ENCODE results near the gene DOCK3. TPM values are rescaled to one million over a fixed set of nuclear protein-coding genes. Genes with fewer than 3 reads are reported as not detected.
A peak's percentile ranks its signal among the peaks of the same experiment; 100 is the strongest.

The DOCK3 gene
- total RNA-seq, 1 experiment from 2014 or later: 0.04 TPM

- Histone ChIP-seq H3K79me2 (ENCODE audit: low read length) (peaks cover 55% of the 10 kb centered on the region), H3K9ac (ENCODE audit: low read length) (peak overlapping the region; percentile 68), H3K4me3 (ENCODE audit: low read length) (peak overlapping the region; percentile 14; the same call in 1 of the 2 replicates), H4K20me1 (ENCODE audit: insufficient read depth, low read depth, low read length) (peaks cover 23% of the 10 kb centered on the region), H3K27ac (ENCODE audit: low read length) (no peak overlapping the region), H3K36me3 (ENCODE audit: insufficient read depth, low read length) (peaks cover 24% of the 10 kb centered on the region; the same call in 1 of the 2 replicates), H3K27me3 (ENCODE audit: low read length) (no peaks in the 10 kb centered on the region), H3K9me2 (replicated peaks; ENCODE audit: insufficient read depth, low read length) (no peaks in the 10 kb centered on the region), H3K4me2 (ENCODE audit: low read depth, low read length, poor library complexity, severe bottlenecking) (peak overlapping the region; percentile 57), H3K4me1 (ENCODE audit: low read length) (peaks cover 67% of the 10 kb centered on the region), H3K9me3 (ENCODE audit: low read length) (no peaks in the 10 kb centered on the region), H2AFZ (ENCODE audit: low read length) (no peak overlapping the region)
- peak; percentile 85 for DNase-seq
These were observed 714.9 kb downstream of the DOCK3 start for GRCh38 chr3:51389423-51390183.

- Histone ChIP-seq H3K9me3 (ENCODE audit: low read length) (no peaks in the 10 kb centered on the region), H3K9me2 (replicated peaks; ENCODE audit: insufficient read depth, low read length) (no peaks in the 10 kb centered on the region), H3K79me2 (ENCODE audit: low read length) (peaks cover 60% of the 10 kb centered on the region), H3K27me3 (ENCODE audit: low read length) (no peaks in the 10 kb centered on the region), H3K27ac (ENCODE audit: low read length) (peak overlapping the region; percentile 19; the same call in 1 of the 2 replicates), H3K36me3 (ENCODE audit: insufficient read depth, low read length) (peaks cover 30% of the 10 kb centered on the region; the same call in 1 of the 2 replicates), H3K4me2 (ENCODE audit: low read depth, low read length, poor library complexity, severe bottlenecking) (peak overlapping the region; percentile 57), H3K4me3 (ENCODE audit: low read length) (peak overlapping the region; percentile 60), H4K20me1 (ENCODE audit: insufficient read depth, low read depth, low read length) (peaks cover 23% of the 10 kb centered on the region), H3K9ac (ENCODE audit: low read length) (peak overlapping the region; percentile 68), H2AFZ (ENCODE audit: low read length) (no peak overlapping the region), H3K4me1 (ENCODE audit: low read length) (peaks cover 67% of the 10 kb centered on the region)
- DNase-seq: peak; percentile 61
These were observed 715.7 kb downstream of the DOCK3 start for GRCh38 chr3:51390246-51391074.

- Histone ChIP-seq H3K27ac (ENCODE audit: low read length) (peak within 1 kb of the TSS; percentile 44; the same call in 1 of the 2 replicates), H3K79me2 (ENCODE audit: low read length) (peaks cover 60% of the 10 kb centered on the region), H3K27me3 (ENCODE audit: low read length) (no peaks in the 10 kb centered on the region), H3K9me3 (ENCODE audit: low read length) (no peaks in the 10 kb centered on the region), H3K4me1 (ENCODE audit: low read length) (peaks cover 65% of the 10 kb centered on the region), H2AFZ (ENCODE audit: low read length) (no peak within 1 kb of the TSS), H3K4me3 (ENCODE audit: low read length) (peak within 1 kb of the TSS; percentile 81), H3K9ac (ENCODE audit: low read length) (peak within 1 kb of the TSS; percentile 96), H3K36me3 (ENCODE audit: insufficient read depth, low read length) (peaks cover 35% of the 10 kb centered on the region; the same call in 1 of the 2 replicates), H3K9me2 (replicated peaks; ENCODE audit: insufficient read depth, low read length) (no peaks in the 10 kb centered on the region), H3K4me2 (ENCODE audit: low read depth, low read length, poor library complexity, severe bottlenecking) (peak within 1 kb of the TSS; percentile 85), H4K20me1 (ENCODE audit: insufficient read depth, low read depth, low read length) (peaks cover 23% of the 10 kb centered on the region)
- DNase-seq: peak; percentile 98
These were observed 716.4 kb downstream of the DOCK3 start, which contains the start of gene RBM15B for GRCh38 chr3:51391075-51391565. Gene RBM15B (plus strand): TSS chr3:51391285. CDS start chr3:51391400, 115 bp downstream.

GRCh38 chr3:51391566-51392354 lies 717.0 kb downstream of the DOCK3 start:
- Histone ChIP-seq H3K79me2 (ENCODE audit: low read length) (peaks cover 60% of the 10 kb centered on the region), H3K27me3 (ENCODE audit: low read length) (no peaks in the 10 kb centered on the region), H3K4me2 (ENCODE audit: low read depth, low read length, poor library complexity, severe bottlenecking) (peak overlapping the region; percentile 85), H3K27ac (ENCODE audit: low read length) (peak overlapping the region; percentile 44; the same call in 1 of the 2 replicates), H3K9me3 (ENCODE audit: low read length) (no peaks in the 10 kb centered on the region), H4K20me1 (ENCODE audit: insufficient read depth, low read depth, low read length) (peaks cover 23% of the 10 kb centered on the region), H3K4me3 (ENCODE audit: low read length) (peak overlapping the region; percentile 81), H3K9ac (ENCODE audit: low read length) (peak overlapping the region; percentile 96), H3K4me1 (ENCODE audit: low read length) (peaks cover 59% of the 10 kb centered on the region), H2AFZ (ENCODE audit: low read length) (no peak overlapping the region), H3K36me3 (ENCODE audit: insufficient read depth, low read length) (peaks cover 41% of the 10 kb centered on the region; the same call in 1 of the 2 replicates), H3K9me2 (replicated peaks; ENCODE audit: insufficient read depth, low read length) (no peaks in the 10 kb centered on the region)
- DNase-seq: peak; percentile 80

GRCh38 chr3:51392355-51393133 lies 717.8 kb downstream of the DOCK3 start:
- peaks cover 46% of the 10 kb centered on the region; the same call in 1 of the 2 replicates for H3K36me3 ChIP-seq (ENCODE audit: insufficient read depth, low read length)
- H3K27me3 ChIP-seq (ENCODE audit: low read length): no peaks in the 10 kb centered on the region
- H3K4me1 ChIP-seq (ENCODE audit: low read length): peaks cover 52% of the 10 kb centered on the region
- H3K27ac ChIP-seq (ENCODE audit: low read length): no peak overlapping the region
- peak overlapping the region; percentile 85 for H3K4me2 ChIP-seq (ENCODE audit: low read depth, low read length, poor library complexity, severe bottlenecking)
- no peaks in the 10 kb centered on the region for H3K9me2 ChIP-seq (replicated peaks; ENCODE audit: insufficient read depth, low read length)
- no peak overlapping the region for H2AFZ ChIP-seq (ENCODE audit: low read length)
- peaks cover 59% of the 10 kb centered on the region for H3K79me2 ChIP-seq (ENCODE audit: low read length)
- DNase-seq: no peak
- H3K4me3 ChIP-seq (ENCODE audit: low read length): peak overlapping the region; percentile 81
- no peaks in the 10 kb centered on the region for H3K9me3 ChIP-seq (ENCODE audit: low read length)
- H4K20me1 ChIP-seq (ENCODE audit: insufficient read depth, low read depth, low read length): peaks cover 23% of the 10 kb centered on the region
- peak overlapping the region; percentile 96 for H3K9ac ChIP-seq (ENCODE audit: low read length)

GRCh38 chr3:51393134-51393495 lies 718.4 kb downstream of the DOCK3 start:
- Histone ChIP-seq H3K4me1 (ENCODE audit: low read length) (peaks cover 46% of the 10 kb centered on the region), H2AFZ (ENCODE audit: low read length) (no peak overlapping the region), H3K9ac (ENCODE audit: low read length) (no peak overlapping the region), H3K79me2 (ENCODE audit: low read length) (peaks cover 56% of the 10 kb centered on the region), H3K27me3 (ENCODE audit: low read length) (no peaks in the 10 kb centered on the region), H4K20me1 (ENCODE audit: insufficient read depth, low read depth, low read length) (peaks cover 23% of the 10 kb centered on the region), H3K9me2 (replicated peaks; ENCODE audit: insufficient read depth, low read length) (no peaks in the 10 kb centered on the region), H3K4me3 (ENCODE audit: low read length) (no peak overlapping the region), H3K27ac (ENCODE audit: low read length) (no peak overlapping the region), H3K9me3 (ENCODE audit: low read length) (no peaks in the 10 kb centered on the region), H3K4me2 (ENCODE audit: low read depth, low read length, poor library complexity, severe bottlenecking) (peak overlapping the region; percentile 85), H3K36me3 (ENCODE audit: insufficient read depth, low read length) (peaks cover 43% of the 10 kb centered on the region; the same call in 1 of the 2 replicates)
- DNase-seq: no peak

- peaks cover 43% of the 10 kb centered on the region; the same call in 1 of the 2 replicates for H3K36me3 ChIP-seq (ENCODE audit: insufficient read depth, low read length)
- H3K9me3 ChIP-seq (ENCODE audit: low read length): no peaks in the 10 kb centered on the region
- peaks cover 23% of the 10 kb centered on the region for H4K20me1 ChIP-seq (ENCODE audit: insufficient read depth, low read depth, low read length)
- peaks cover 56% of the 10 kb centered on the region for H3K79me2 ChIP-seq (ENCODE audit: low read length)
- peaks cover 41% of the 10 kb centered on the region for H3K4me1 ChIP-seq (ENCODE audit: low read length)
- no peak overlapping the region for H3K9ac ChIP-seq (ENCODE audit: low read length)
- H3K4me3 ChIP-seq (ENCODE audit: low read length): no peak overlapping the region
- no peaks in the 10 kb centered on the region for H3K9me2 ChIP-seq (replicated peaks; ENCODE audit: insufficient read depth, low read length)
- no peaks in the 10 kb centered on the region for H3K27me3 ChIP-seq (ENCODE audit: low read length)
- no peak for DNase-seq
- H3K27ac ChIP-seq (ENCODE audit: low read length): no peak overlapping the region
- H3K4me2 ChIP-seq (ENCODE audit: low read depth, low read length, poor library complexity, severe bottlenecking): no peak overlapping the region
- H2AFZ ChIP-seq (ENCODE audit: low read length): no peak overlapping the region
These were observed 718.8 kb downstream of the DOCK3 start for GRCh38 chr3:51393564-51393963.
